GM19043 (cell line): ENCODE results near the gene ARMC7.
"Not testable (repeated sequence)": the region's sequence is repeated elsewhere in the genome, so short reads cannot be mapped to it uniquely, and the experiment has no call there.

Experiments used
- ATAC-seq: cut with Tn5 transposase; IDR thresholded peaks from one replicate; pipeline ENCODE4 v1.9.1; 2021; ENCODE audit warnings: low read depth; ENCODE audit not compliant: unreplicated experiment

Gene ARMC7

GRCh38 chr17:75126954-75127353 is 17.2 kb downstream of the ARMC7 start:
- ATAC-seq, result no peak

GRCh38 chr17:75127936-75128335 is 18.2 kb downstream of the ARMC7 start:
- not testable (repeated sequence) for ATAC-seq

GRCh38 chr17:75128694-75129505 is 19.1 kb downstream of the ARMC7 start:
- no peak for ATAC-seq

- no peak for ATAC-seq
Measured at GRCh38 chr17:75129576-75129975, 19.8 kb downstream of the ARMC7 start.

- no peak for ATAC-seq
Measured at GRCh38 chr17:75130059-75130631, 20.4 kb downstream of the ARMC7 start.

- ATAC-seq, result no peak
Measured at GRCh38 chr17:75130632-75131277, 21.0 kb downstream of the ARMC7 start.

- peak; percentile 90 for ATAC-seq
Measured at GRCh38 chr17:75131278-75132017, 21.7 kb downstream of the ARMC7 start, which contains the start of gene NT5C. Gene NT5C (minus strand): TSS chr17:75131742. CDS start chr17:75131707, 35 bp downstream.

- not testable (repeated sequence) for ATAC-seq
Measured at GRCh38 chr17:75132018-75133000, 22.5 kb downstream of the ARMC7 start.

- ATAC-seq, result no peak
Measured at GRCh38 chr17:75133001-75133400, 23.2 kb downstream of the ARMC7 start.

GRCh38 chr17:75133607-75134347 is 24.0 kb downstream of the ARMC7 start:
- ATAC-seq, result not testable (repeated sequence)

GRCh38 chr17:75135452-75135851 is 25.7 kb downstream of the ARMC7 start:
- no peak for ATAC-seq

- ATAC-seq, result no peak
Measured at GRCh38 chr17:75135946-75136345, 26.2 kb downstream of the ARMC7 start.

- ATAC-seq, result not testable (repeated sequence)
Measured at GRCh38 chr17:75137762-75138161, 28.0 kb downstream of the ARMC7 start.

GRCh38 chr17:75138519-75138918 is 28.8 kb downstream of the ARMC7 start:
- ATAC-seq, result no peak

- no peak for ATAC-seq
Measured at GRCh38 chr17:75142236-75142971, 32.6 kb downstream of the ARMC7 start.

- no peak for ATAC-seq
Measured at GRCh38 chr17:75144816-75145512, 35.2 kb downstream of the ARMC7 start.

GRCh38 chr17:75146592-75146991 is 36.8 kb downstream of the ARMC7 start:
- ATAC-seq, result no peak
